Osteoblast (primary cell): ENCODE results near the gene LRRC34. TPM values are rescaled to one million over a fixed set of nuclear protein-coding genes. Genes with fewer than 3 reads are reported as not detected.

Source experiments
- DNase-seq: peaks from one replicate; pipeline ENCODE4 v3.0.0; 2011; ENCODE audit warnings: low spot score, mixed read lengths; ENCODE audit not compliant: insufficient read length; ENCODE audit errors: missing footprints
- H2AFZ ChIP-seq: 2 replicates; pipeline ENCODE4 v1.6.0; 2011; ENCODE audit warnings: mild to moderate bottlenecking, low read length
- H3K27ac ChIP-seq: 2 replicates; pipeline ENCODE4 v1.5.1; 2011; ENCODE audit warnings: mild to moderate bottlenecking, low read depth, low read length, moderate library complexity
- H3K27me3 ChIP-seq: 2 replicates; pipeline ENCODE4 v1.6.0; 2012; ENCODE audit warnings: mild to moderate bottlenecking, control low read depth, inconsistent platforms, low read length, moderate library complexity; ENCODE audit not compliant: insufficient read depth
- H3K36me3 ChIP-seq: 2 replicates; pipeline ENCODE4 v1.5.1; 2011; ENCODE audit warnings: mild to moderate bottlenecking, low read length, control low read depth, moderate library complexity; ENCODE audit not compliant: insufficient read depth
- H3K4me1 ChIP-seq: 2 replicates; pipeline ENCODE4 v1.5.1; 2011; ENCODE audit warnings: mild to moderate bottlenecking, low read length, control low read depth, moderate library complexity; ENCODE audit not compliant: insufficient read depth
- H3K4me2 ChIP-seq: 2 replicates; pipeline ENCODE4 v1.6.0; 2011; ENCODE audit warnings: mild to moderate bottlenecking, low read length; ENCODE audit not compliant: insufficient read depth
- H3K4me3 ChIP-seq: fragments of 200-600 bp; sonication (generic); 3 replicates; pipeline ENCODE4 v1.5.1; 2012; ENCODE audit warnings: mild to moderate bottlenecking, low read length, inconsistent platforms; ENCODE audit not compliant: insufficient read depth
- H3K79me2 ChIP-seq: 2 replicates; pipeline ENCODE4 v1.6.0; 2012; ENCODE audit warnings: mild to moderate bottlenecking, low read length, control low read depth, inconsistent platforms; ENCODE audit not compliant: insufficient read depth
- H3K9me3 ChIP-seq: 2 replicates; pipeline ENCODE4 v1.5.1; 2011; ENCODE audit warnings: low read depth, low read length, control low read depth
- H4K20me1 ChIP-seq: 2 replicates; pipeline ENCODE4 v1.6.0; 2012; ENCODE audit warnings: mild to moderate bottlenecking, low read length, control low read depth; ENCODE audit not compliant: insufficient read depth
- CTCF ChIP-seq: IDR thresholded peaks from 2 replicates; pipeline ENCODE4 v1.5.1; 2011; ENCODE audit warnings: mild to moderate bottlenecking, low read depth, low read length, moderate library complexity; ENCODE audit errors: extremely low read depth
- total RNA-seq: library from RNA; depleted of rRNA; stranded (reverse); fragments of >200 nt; gene quantifications from 2 replicates; pipeline ENCODE4 v1.2.3, GENCODE V29; 2012

Gene LRRC34
- total RNA-seq, 1 donor = 2.2 TPM

- DNase-seq = no peak
- no peak overlapping the region for H3K4me2 ChIP-seq
- H3K27ac ChIP-seq = no peak overlapping the region
- no peaks in the 10 kb centered on the region for H3K4me1 ChIP-seq
- peaks cover 94% of the 10 kb centered on the region for H3K36me3 ChIP-seq
- H3K27me3 ChIP-seq = no peaks in the 10 kb centered on the region
- no peak for TF ChIP-seq CTCF
- H3K9me3 ChIP-seq = no peaks in the 10 kb centered on the region
- H3K79me2 ChIP-seq = peaks cover 40% of the 10 kb centered on the region
- H2AFZ ChIP-seq = no peak overlapping the region
- no peak overlapping the region for H3K4me3 ChIP-seq
- H4K20me1 ChIP-seq = peaks cover 5% of the 10 kb centered on the region
These were observed 31.4 kb downstream of the LRRC34 start for GRCh38 chr3:169781209-169781855.

GRCh38 chr3:169780742-169781141 is 32.0 kb downstream of the LRRC34 start:
- H2AFZ ChIP-seq = no peak overlapping the region

GRCh38 chr3:169777822-169778221 is 34.9 kb downstream of the LRRC34 start:
- peaks cover 24% of the 10 kb centered on the region for H4K20me1 ChIP-seq
- H3K36me3 ChIP-seq = peaks cover 78% of the 10 kb centered on the region

More at GRCh38 chr3:169780742-169781141, 32.0 kb downstream of the LRRC34 start:
- H3K9me3 ChIP-seq = no peaks in the 10 kb centered on the region
- H3K27ac ChIP-seq = no peak overlapping the region
- peaks cover 91% of the 10 kb centered on the region for H3K36me3 ChIP-seq
- DNase-seq = no peak
- H3K4me3 ChIP-seq = no peak overlapping the region
- no peaks in the 10 kb centered on the region for H3K4me1 ChIP-seq
- H3K4me2 ChIP-seq = no peak overlapping the region
- peaks cover 8% of the 10 kb centered on the region for H4K20me1 ChIP-seq
- peaks cover 46% of the 10 kb centered on the region for H3K79me2 ChIP-seq
- H3K27me3 ChIP-seq = no peaks in the 10 kb centered on the region
- no peak for TF ChIP-seq CTCF

More at GRCh38 chr3:169777822-169778221, 34.9 kb downstream of the LRRC34 start:
- no peak overlapping the region for H3K4me3 ChIP-seq
- no peak overlapping the region for H3K27ac ChIP-seq
- no peak overlapping the region for H2AFZ ChIP-seq
- no peak overlapping the region for H3K4me2 ChIP-seq
- TF ChIP-seq CTCF = no peak
- peaks cover 12% of the 10 kb centered on the region for H3K4me1 ChIP-seq
- no peaks in the 10 kb centered on the region for H3K27me3 ChIP-seq
- H3K9me3 ChIP-seq = no peaks in the 10 kb centered on the region
- no peak for DNase-seq
- H3K79me2 ChIP-seq = peaks cover 74% of the 10 kb centered on the region
